Measurements from ENCODE around the gene PCNX1.
"Not testable (repeated sequence)": the region's sequence is repeated elsewhere in the genome, so short reads cannot be mapped to it uniquely, and the experiment has no call there.

Gene PCNX1

GRCh38 chr14:71050227-71050823 lies 143.1 kb downstream of the PCNX1 start:
- no peaks in the 10 kb centered on the region for H3K27me3 Mint-ChIP-seq

GRCh38 chr14:71054706-71055105 lies 147.4 kb downstream of the PCNX1 start:
- H3K4me3 Mint-ChIP-seq = no peak overlapping the region
- H3K4me1 Mint-ChIP-seq = no peaks in the 10 kb centered on the region
- no peaks in the 10 kb centered on the region for H3K27me3 Mint-ChIP-seq
- no peak for DNase-seq
- H3K9me3 Mint-ChIP-seq = no peaks in the 10 kb centered on the region
- H3K27ac Mint-ChIP-seq = no peak overlapping the region
- H3K36me3 Mint-ChIP-seq = peaks cover 38% of the 10 kb centered on the region
- CTCF ChIA-PET = no interaction called here

More at GRCh38 chr14:71050227-71050823, 143.1 kb downstream of the PCNX1 start:
- no peak overlapping the region for H3K4me3 Mint-ChIP-seq
- H3K27ac Mint-ChIP-seq = no peak overlapping the region
- H3K36me3 Mint-ChIP-seq = peaks cover 29% of the 10 kb centered on the region
- CTCF ChIA-PET = interaction anchor here (0.7 to 1.4 kb wide), 5 partner anchors 12 to 588 kb away, joined by 3 to 6 read pairs (median 3); no protein-coding TSS in a partner anchor
- no peaks in the 10 kb centered on the region for H3K4me1 Mint-ChIP-seq
- no peaks in the 10 kb centered on the region for H3K9me3 Mint-ChIP-seq
- DNase-seq = no peak

GRCh38 chr14:71056168-71056567 lies 148.9 kb downstream of the PCNX1 start:
- Mint-ChIP-seq H3K27me3 (no peaks in the 10 kb centered on the region), H3K4me3 (no peak overlapping the region), H3K9me3 (no peaks in the 10 kb centered on the region), H3K4me1 (no peaks in the 10 kb centered on the region), H3K27ac (no peak overlapping the region), H3K36me3 (peaks cover 51% of the 10 kb centered on the region)
- CTCF ChIA-PET = no interaction called here
- DNase-seq = no peak

GRCh38 chr14:71060274-71060673 lies 153.0 kb downstream of the PCNX1 start:
- DNase-seq = no peak
- CTCF ChIA-PET = no interaction called here
- Mint-ChIP-seq H3K27me3 (no peaks in the 10 kb centered on the region), H3K9me3 (peaks cover 2% of the 10 kb centered on the region), H3K27ac (no peak overlapping the region), H3K4me3 (no peak overlapping the region), H3K4me1 (no peaks in the 10 kb centered on the region), H3K36me3 (peaks cover 61% of the 10 kb centered on the region)

GRCh38 chr14:71060825-71061455 lies 153.7 kb downstream of the PCNX1 start:
- no peaks in the 10 kb centered on the region for H3K4me1 Mint-ChIP-seq
- DNase-seq = no peak
- H3K36me3 Mint-ChIP-seq = peaks cover 65% of the 10 kb centered on the region
- H3K9me3 Mint-ChIP-seq = peaks cover 6% of the 10 kb centered on the region
- no peak overlapping the region for H3K27ac Mint-ChIP-seq
- H3K27me3 Mint-ChIP-seq = no peaks in the 10 kb centered on the region
- H3K4me3 Mint-ChIP-seq = no peak overlapping the region
- CTCF ChIA-PET = no interaction called here

GRCh38 chr14:71061458-71061857 lies 154.2 kb downstream of the PCNX1 start:
- DNase-seq = no peak
- CTCF ChIA-PET = interaction anchor here (1.6 kb wide), 1 partner anchor 11 kb away, joined by 6 read pairs; no protein-coding TSS in a partner anchor
- Mint-ChIP-seq H3K9me3 (peaks cover 8% of the 10 kb centered on the region), H3K27ac (no peak overlapping the region), H3K36me3 (peaks cover 70% of the 10 kb centered on the region), H3K27me3 (no peaks in the 10 kb centered on the region), H3K4me3 (no peak overlapping the region), H3K4me1 (no peaks in the 10 kb centered on the region)

GRCh38 chr14:71062581-71063303 lies 155.5 kb downstream of the PCNX1 start:
- Mint-ChIP-seq H3K9me3 (peaks cover 8% of the 10 kb centered on the region), H3K36me3 (peaks cover 75% of the 10 kb centered on the region), H3K27me3 (no peaks in the 10 kb centered on the region), H3K4me3 (no peak overlapping the region), H3K4me1 (no peaks in the 10 kb centered on the region), H3K27ac (no peak overlapping the region)
- CTCF ChIA-PET = interaction anchor here (1.6 kb wide), 1 partner anchor 12 kb away, joined by 6 read pairs; no protein-coding TSS in a partner anchor
- DNase-seq = no peak

- DNase-seq = no peak
- H3K27me3 Mint-ChIP-seq = no peaks in the 10 kb centered on the region
- peaks cover 8% of the 10 kb centered on the region for H3K9me3 Mint-ChIP-seq
- no peaks in the 10 kb centered on the region for H3K4me1 Mint-ChIP-seq
- no peak overlapping the region for H3K27ac Mint-ChIP-seq
- CTCF ChIA-PET = no interaction called here
- H3K36me3 Mint-ChIP-seq = peaks cover 70% of the 10 kb centered on the region
- H3K4me3 Mint-ChIP-seq = no peak overlapping the region
Observed at GRCh38 chr14:71063351-71063750, 156.1 kb downstream of the PCNX1 start.

GRCh38 chr14:71064747-71065146 lies 157.5 kb downstream of the PCNX1 start:
- H3K4me1 Mint-ChIP-seq, H3K27ac Mint-ChIP-seq, H3K9me3 Mint-ChIP-seq, CTCF ChIA-PET, H3K27me3 Mint-ChIP-seq, H3K4me3 Mint-ChIP-seq, DNase-seq: not testable (repeated sequence)
- H3K36me3 Mint-ChIP-seq = peaks cover 69% of the 10 kb centered on the region

GRCh38 chr14:71070169-71070568 lies 162.9 kb downstream of the PCNX1 start:
- Mint-ChIP-seq H3K27me3 (no peaks in the 10 kb centered on the region), H3K9me3 (peaks cover 7% of the 10 kb centered on the region), H3K27ac (no peak overlapping the region), H3K4me1 (peaks cover 11% of the 10 kb centered on the region), H3K4me3 (no peak overlapping the region), H3K36me3 (peaks cover 69% of the 10 kb centered on the region)
- CTCF ChIA-PET = no interaction called here
- no peak for DNase-seq

GRCh38 chr14:71071042-71071441 lies 163.8 kb downstream of the PCNX1 start:
- Mint-ChIP-seq H3K4me1 (peaks cover 11% of the 10 kb centered on the region), H3K9me3 (peaks cover 2% of the 10 kb centered on the region), H3K27ac (peak overlapping the region; percentile 34), H3K27me3 (no peaks in the 10 kb centered on the region), H3K4me3 (no peak overlapping the region), H3K36me3 (peaks cover 64% of the 10 kb centered on the region)
- CTCF ChIA-PET = no interaction called here
- no peak for DNase-seq

- CTCF ChIA-PET = no interaction called here
- no peak overlapping the region for H3K27ac Mint-ChIP-seq
- H3K4me1 Mint-ChIP-seq = peaks cover 4% of the 10 kb centered on the region
- H3K4me3 Mint-ChIP-seq = no peak overlapping the region
- peaks cover 79% of the 10 kb centered on the region for H3K36me3 Mint-ChIP-seq
- no peak for DNase-seq
- no peaks in the 10 kb centered on the region for H3K27me3 Mint-ChIP-seq
- H3K9me3 Mint-ChIP-seq = peaks cover 15% of the 10 kb centered on the region
Observed at GRCh38 chr14:71076462-71077092, 169.3 kb downstream of the PCNX1 start.

GRCh38 chr14:71078500-71078899 lies 171.2 kb downstream of the PCNX1 start:
- H3K36me3 Mint-ChIP-seq = peaks cover 80% of the 10 kb centered on the region
- no peak overlapping the region for H3K4me3 Mint-ChIP-seq
- CTCF ChIA-PET = no interaction called here
- DNase-seq = no peak
- H3K27me3 Mint-ChIP-seq = no peaks in the 10 kb centered on the region
- H3K27ac Mint-ChIP-seq = no peak overlapping the region
- H3K4me1 Mint-ChIP-seq = peaks cover 2% of the 10 kb centered on the region
- H3K9me3 Mint-ChIP-seq = peaks cover 15% of the 10 kb centered on the region

GRCh38 chr14:71086567-71086966 lies 179.3 kb downstream of the PCNX1 start:
- H3K4me3 Mint-ChIP-seq = no peak overlapping the region
- H3K36me3 Mint-ChIP-seq = peaks cover 61% of the 10 kb centered on the region
- no peak for DNase-seq
- no peak overlapping the region for H3K27ac Mint-ChIP-seq
- no peaks in the 10 kb centered on the region for H3K9me3 Mint-ChIP-seq
- H3K27me3 Mint-ChIP-seq = no peaks in the 10 kb centered on the region
- no peaks in the 10 kb centered on the region for H3K4me1 Mint-ChIP-seq
- CTCF ChIA-PET = no interaction called here

Data from activated naive CD4-positive, alpha-beta T cell treated with anti-CD3 and anti-CD28 coated beads, Interleukin-2, amount 10 ng/mL, durations not matched to agents 7 days and 5 days (primary cell).